IPS DF 4.7 (cell line): ENCODE results near the gene ERGIC1.
"Not testable (repeated sequence)": the region's sequence is repeated elsewhere in the genome, so short reads cannot be mapped to it uniquely, and the experiment has no call there.

Experiments used
- DNase-seq: peaks from one replicate; pipeline ENCODE4 v3.0.0-alpha.2; 2013; ENCODE audit warnings: low spot score; ENCODE audit errors: extremely low read depth

ERGIC1 gene

DNA sequence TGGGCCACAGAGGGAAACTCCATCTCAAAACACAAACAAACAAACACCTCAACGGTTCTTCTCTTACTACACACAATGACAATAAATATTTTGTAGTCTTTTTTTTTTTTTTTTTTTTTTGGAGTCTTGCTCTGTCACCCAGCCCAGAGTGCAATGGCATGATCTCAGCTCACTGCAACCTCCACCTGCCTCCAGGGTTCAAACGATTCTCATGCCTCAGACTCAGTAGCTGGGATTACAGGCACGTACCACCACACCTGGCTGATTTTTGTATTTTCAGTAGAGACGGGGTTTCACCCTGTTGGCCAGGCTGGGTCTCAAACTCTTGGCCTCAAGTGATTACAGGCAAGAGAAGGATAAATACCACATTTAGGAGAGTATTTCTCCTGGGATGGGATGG lies 30.1 kb downstream of the ERGIC1 start:
- DNase-seq, result not testable (repeated sequence)

GRCh38 chr5:172864747-172865146 lies 30.7 kb downstream of the ERGIC1 start:
- DNase-seq, result no peak

- DNase-seq, result no peak
These were observed 32.3 kb downstream of the ERGIC1 start for GRCh38 chr5:172866378-172866777.

- no peak for DNase-seq
These were observed 33.0 kb downstream of the ERGIC1 start for GRCh38 chr5:172866802-172867748.

GRCh38 chr5:172867761-172868435 lies 33.8 kb downstream of the ERGIC1 start:
- DNase-seq, result no peak

DNA sequence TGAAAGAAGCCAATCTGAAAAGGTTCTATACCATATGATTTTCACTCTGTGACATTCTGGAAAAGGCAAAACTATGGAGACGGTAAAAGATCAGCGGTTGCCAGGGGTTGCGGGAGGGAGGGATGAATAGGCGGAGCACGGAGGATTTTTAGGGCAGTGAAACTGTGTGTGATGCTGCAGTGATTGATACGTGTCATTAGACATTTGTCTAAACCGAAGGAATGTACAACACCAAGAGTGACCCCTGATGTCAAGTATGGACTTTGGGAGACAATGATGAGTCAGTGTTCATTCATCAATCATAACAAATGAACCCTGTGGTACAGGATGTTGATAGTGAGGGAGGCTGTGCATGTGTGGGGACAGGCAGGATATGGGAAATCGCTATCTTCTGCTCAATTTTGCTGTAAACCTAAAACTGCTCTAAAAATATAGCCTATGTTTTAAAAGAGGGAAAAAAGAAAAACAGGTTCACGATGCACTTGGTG lies 34.4 kb downstream of the ERGIC1 start:
- no peak for DNase-seq

DNA sequence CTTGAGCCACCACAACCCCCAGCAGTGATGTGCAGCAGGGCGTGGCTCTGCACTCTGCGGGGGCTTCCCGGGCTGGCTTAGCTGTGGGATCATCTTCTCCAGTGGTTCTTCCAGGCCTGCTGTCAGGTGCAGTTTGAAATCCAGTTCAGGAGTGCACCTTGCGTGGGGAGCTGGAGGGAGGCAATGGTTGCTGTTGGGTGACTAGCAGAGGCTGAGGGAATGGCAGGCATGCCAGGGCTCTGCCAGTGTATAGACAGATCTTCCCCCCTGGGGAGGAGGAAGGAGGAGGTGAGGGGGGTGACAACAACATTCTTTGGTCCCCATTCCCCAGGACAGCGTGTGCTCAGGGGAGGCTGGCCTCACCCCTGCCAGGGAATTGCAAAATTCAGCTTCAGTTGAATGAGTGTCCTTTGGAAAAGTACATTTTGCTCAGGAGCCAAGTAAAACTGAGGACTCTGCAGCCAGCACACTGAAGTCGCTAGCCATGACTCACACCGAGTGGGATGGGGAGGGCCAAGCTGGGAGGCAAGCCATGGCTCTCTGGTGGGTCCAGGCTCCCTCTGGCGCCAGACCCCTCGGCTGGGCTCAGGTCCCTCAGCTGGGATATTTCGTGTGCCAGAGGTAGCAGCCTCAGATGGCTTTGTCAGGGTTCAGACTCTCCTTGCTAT lies 35.0 kb downstream of the ERGIC1 start:
- DNase-seq, result no peak

DNA sequence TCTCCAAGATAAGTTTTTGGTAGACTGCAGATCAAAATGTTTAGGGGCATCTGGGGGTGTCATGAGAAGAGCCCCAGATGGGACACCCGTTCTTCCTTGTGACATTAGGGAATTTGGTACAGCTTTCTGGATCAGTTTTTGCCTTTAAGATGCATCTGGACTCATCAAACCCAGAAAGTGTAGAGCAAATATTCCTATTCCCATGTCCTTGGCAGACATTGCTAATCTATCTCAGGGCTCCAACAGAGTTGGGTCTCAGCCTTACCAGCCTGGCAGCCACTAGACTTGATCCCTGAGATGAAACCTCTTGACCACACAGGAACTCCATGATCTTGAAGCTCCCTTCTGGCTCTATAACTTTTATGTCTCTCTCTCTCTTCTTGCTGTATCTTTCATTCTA lies 35.6 kb downstream of the ERGIC1 start:
- no peak for DNase-seq

- DNase-seq, result no peak
These were observed 36.3 kb downstream of the ERGIC1 start for GRCh38 chr5:172870291-172870714.

- DNase-seq, result no peak
These were observed 36.8 kb downstream of the ERGIC1 start for GRCh38 chr5:172870715-172871461.

DNA sequence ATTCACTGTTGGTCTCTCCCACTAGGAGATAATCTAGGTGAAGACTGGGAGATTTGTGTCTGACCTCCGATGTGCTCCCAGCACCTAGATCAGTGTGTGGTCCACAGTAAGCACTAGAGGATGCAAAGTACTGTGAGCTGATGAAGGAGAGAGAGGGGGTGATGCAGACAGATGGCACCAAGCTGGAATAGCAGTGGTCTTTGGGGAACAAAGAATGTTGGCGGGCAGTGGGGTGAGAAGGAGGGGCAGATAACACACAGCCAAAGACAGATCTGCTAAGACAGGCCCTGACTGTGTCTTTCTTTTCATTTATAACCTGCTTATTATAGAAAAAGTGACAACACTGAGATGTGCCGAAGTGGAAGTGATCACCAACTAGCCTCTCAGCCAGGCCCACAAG lies 37.5 kb downstream of the ERGIC1 start:
- no peak for DNase-seq

DNA sequence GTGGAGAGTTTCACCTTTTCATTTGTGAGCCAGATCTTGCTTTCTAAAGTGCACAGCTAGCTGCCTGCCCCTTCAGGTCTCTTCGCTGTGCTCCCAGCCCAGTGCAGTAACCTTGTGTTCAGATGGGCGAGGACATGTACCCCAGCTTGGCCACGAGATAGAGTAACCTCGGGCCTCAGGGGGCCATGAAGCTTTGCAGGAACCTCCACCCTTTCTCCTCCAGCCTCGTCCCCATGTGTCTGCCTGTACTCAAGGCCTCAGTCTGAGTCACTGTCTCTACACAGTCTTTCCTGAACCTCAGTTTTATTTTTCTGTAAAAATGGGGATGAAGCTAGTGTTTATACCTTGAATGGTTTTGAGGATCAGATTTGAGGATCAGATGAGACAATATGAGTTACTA lies 37.9 kb downstream of the ERGIC1 start:
- DNase-seq, result no peak

DNA sequence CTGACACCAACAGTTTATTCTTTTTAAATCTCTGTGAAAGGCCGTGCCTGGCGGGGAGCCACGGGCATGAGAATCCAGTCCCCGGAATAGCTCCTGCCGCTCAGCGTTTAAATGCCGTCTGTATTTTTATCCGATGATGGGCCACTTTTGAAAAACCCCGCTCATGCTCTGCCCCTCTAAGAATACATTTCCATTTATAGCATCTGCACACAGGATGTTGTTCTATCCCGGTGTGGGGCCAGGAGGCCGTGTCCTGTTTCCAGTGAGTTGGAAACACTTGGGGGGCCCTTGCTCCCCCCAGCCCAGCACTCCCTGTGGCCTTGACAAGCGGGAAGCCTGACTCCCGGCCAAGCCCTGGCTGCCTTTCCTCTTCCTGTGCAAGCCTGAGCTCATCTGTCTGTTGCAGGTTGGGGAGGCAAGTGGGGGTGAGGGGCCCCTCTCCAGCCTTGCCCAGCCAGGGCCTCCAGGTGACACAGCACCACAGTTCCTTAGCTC lies 39.0 kb downstream of the ERGIC1 start:
- no peak for DNase-seq

DNA sequence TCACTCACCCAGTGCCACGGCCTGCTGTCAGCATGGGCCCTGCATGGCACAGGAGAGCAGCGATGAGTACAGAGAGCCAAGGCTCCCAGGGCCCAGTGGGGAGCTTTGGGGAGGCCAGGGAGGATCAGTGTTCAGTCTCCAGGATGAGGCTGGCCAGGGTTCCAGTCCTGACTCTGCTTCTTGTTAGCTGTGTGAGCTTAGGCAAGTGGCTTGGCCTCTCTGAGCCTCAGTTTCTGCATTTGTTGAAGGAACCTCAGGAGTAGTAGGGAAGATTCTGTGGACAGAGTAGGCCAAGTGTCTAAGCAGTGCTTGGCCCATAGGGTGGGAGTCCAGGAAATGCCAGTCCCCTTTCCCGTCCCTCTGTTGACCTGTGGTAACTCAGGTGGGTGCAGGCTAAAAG lies 39.5 kb downstream of the ERGIC1 start:
- DNase-seq, result no peak

DNA sequence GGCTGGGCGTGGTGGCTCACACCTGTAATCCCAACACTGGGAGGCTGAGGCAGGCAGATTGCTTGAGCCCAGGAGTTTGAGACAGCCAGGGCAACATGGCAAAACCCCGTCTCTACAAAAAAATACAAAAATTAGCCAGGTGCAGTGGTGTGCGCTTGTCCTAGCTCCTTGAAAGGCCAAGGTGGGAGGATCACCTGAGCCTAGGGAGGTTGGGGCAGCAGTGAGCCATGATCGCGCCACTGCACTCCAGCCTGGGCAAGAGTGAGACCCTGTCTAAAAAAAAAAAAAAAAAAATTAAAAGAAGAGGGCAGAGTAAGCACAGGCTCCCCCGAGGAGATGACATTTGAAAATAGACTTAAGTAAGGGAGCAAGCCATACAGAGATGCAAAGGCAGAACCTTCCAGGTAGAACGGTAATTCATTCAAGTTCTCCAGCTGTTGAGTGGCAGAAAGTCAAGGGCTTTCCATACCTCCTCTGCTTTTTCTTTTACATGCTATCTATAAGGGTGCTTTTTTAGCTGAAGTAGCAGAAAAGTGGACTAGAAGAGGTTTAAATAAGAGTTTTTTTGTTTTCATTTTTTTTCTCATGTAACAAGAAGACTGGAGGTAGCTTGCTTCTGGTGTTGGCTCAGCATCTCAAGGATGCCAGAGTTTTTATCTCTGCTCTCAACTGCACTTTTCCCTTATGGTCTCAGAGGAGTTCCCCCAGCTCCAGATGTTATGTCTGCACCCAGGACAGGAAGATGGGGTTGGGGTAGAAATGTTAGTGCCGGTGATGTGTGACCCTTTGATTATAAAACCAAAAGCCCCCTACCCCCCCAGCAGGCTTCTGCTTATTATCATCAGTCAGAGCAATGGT lies 40.8 kb downstream of the ERGIC1 start:
- DNase-seq, result no peak

DNA sequence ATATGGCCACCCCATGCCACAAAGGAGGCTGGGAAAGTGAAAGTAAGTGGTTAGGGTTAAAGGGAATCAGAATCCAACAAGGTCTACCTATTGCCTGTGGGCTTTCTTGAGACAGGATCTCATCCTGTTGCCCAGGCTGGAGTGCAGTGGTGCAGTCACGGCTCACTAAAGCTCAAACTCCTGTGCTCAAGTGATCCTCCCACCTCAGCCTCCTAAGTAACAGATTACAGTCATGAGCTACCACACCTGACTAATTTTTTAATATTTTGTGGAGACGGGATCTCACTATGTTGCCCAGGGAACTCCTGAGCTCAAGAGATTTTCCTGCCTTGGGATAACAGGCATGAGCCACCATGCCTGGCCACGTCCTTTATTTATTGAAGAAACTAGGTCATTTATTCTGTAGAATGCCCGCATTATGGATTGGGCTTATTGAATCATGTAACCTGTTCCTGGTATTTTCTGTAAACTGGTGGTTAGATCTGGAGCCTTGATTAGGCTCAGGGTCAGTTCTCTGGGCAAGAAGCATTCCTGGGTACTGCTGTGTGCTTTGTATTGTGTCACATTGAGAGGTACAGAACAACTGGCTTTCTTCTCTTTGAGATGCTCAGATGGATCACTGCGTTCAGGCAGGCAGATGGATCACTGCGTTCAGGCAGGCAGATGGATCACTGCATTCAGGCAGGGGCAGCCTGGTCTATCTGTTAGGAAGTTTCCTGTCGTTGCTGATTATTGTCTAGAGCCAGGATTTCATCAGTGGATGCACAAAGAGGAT lies 41.6 kb downstream of the ERGIC1 start:
- no peak for DNase-seq

GRCh38 chr5:172876578-172876977 lies 42.5 kb downstream of the ERGIC1 start:
- DNase-seq, result no peak

- DNase-seq, result no peak
These were observed 43.6 kb downstream of the ERGIC1 start for GRCh38 chr5:172877466-172878260.

GRCh38 chr5:172878585-172878932 lies 44.5 kb downstream of the ERGIC1 start:
- DNase-seq, result no peak
